HL-60 (cell line): Measurements from ENCODE around the gene MACROD2.

Experiments used
- CTCF ChIP-seq: IDR thresholded peaks from one replicate; pipeline ENCODE4 v1.5.1; 2011; ENCODE audit warnings: low read length, control low read depth, inconsistent platforms; ENCODE audit not compliant: insufficient read depth
- POLR2AphosphoS5 ChIP-seq: IDR thresholded peaks from 2 replicates; pipeline ENCODE4 v1.6.1; 2012; ENCODE audit warnings: low read depth
- REST ChIP-seq: IDR thresholded peaks from 2 replicates; pipeline ENCODE4 v1.6.1; 2012; ENCODE audit warnings: low read depth; ENCODE audit not compliant: insufficient replicate concordance

DNA sequence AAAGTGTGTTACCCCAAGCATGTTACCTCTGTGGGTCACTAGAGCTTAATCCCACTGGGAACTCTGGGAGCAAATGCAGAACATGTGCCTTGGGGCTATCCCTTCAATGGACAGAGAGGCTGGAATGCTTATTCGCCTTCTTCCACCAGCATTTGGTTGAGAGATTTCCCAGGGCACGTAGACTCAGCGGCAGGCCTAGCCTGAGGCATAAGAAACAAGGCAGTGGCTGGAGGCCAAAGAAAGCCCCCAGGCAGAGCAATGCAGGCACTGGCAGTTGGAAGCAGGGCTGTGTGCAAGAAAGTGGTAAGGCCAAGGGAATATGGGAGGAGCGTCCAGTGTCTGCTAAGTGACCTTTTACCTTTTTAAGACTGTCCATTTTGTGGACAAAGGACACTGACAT lies 456.1 kb downstream of the MACROD2 start:
- TF ChIP-seq CTCF (no peak), POLR2AphosphoS5 (no peak), REST (no peak)
